NCI-H2107 treated with DMSO at 0.1 percent for 48 hours (cell line): ENCODE data around the gene SOX8.

Experiments
- DNase-seq: peaks from one replicate; lab custom pipeline; 2025; ENCODE audit not compliant: unreplicated experiment; lab: John Stamatoyannopoulos, UW

Gene SOX8

GRCh38 chr16:972316-973002 is 9.1 kb upstream of the SOX8 start:
- no peak for DNase-seq

- DNase-seq = no peak
Measured at GRCh38 chr16:973366-973765, 8.2 kb upstream of the SOX8 start.

- no peak for DNase-seq
Measured at GRCh38 chr16:974001-974601, 7.5 kb upstream of the SOX8 start.

GRCh38 chr16:974611-975261 is 6.8 kb upstream of the SOX8 start:
- no peak for DNase-seq

- DNase-seq = no peak
Measured at GRCh38 chr16:975291-975690, 6.3 kb upstream of the SOX8 start.

GRCh38 chr16:976389-976931 is 5.1 kb upstream of the SOX8 start:
- no peak for DNase-seq

GRCh38 chr16:977081-977701 is 4.4 kb upstream of the SOX8 start:
- DNase-seq = no peak

- DNase-seq = no peak
Measured at GRCh38 chr16:977896-978295, 3.7 kb upstream of the SOX8 start.

- no peak for DNase-seq
Measured at GRCh38 chr16:978403-978802, 3.2 kb upstream of the SOX8 start.

- DNase-seq = no peak
Measured at GRCh38 chr16:979147-979546, 2.4 kb upstream of the SOX8 start.

GRCh38 chr16:979859-980594 is 1.5 kb upstream of the SOX8 start:
- DNase-seq = no peak

GRCh38 chr16:980595-980854 is 1.0 kb upstream of the SOX8 start:
- no peak for DNase-seq

- no peak for DNase-seq
Measured at GRCh38 chr16:982145-983043, 824 bp downstream of the SOX8 start.

- DNase-seq = no peak
Measured at GRCh38 chr16:983044-984030, 1.8 kb downstream of the SOX8 start.

GRCh38 chr16:984121-984694 is 2.6 kb downstream of the SOX8 start:
- no peak for DNase-seq

- DNase-seq = no peak
Measured at GRCh38 chr16:984736-985636, 3.4 kb downstream of the SOX8 start.

GRCh38 chr16:985646-986400 is 4.3 kb downstream of the SOX8 start:
- no peak for DNase-seq
